ENCODE measurements around the gene TENT4A. TPM values are rescaled to one million over a fixed set of nuclear protein-coding genes. Genes with fewer than 3 reads are reported as not detected.
A peak's percentile ranks its signal among the peaks of the same experiment; 100 is the strongest.

The TENT4A gene
- total and polyA plus RNA-seq, 2 experiments from 2014 or later: 6.7 to 27.0 TPM

GRCh38 chr5:6717687-6718086 is 4.5 kb downstream of the TENT4A start:
- Histone ChIP-seq H3K27me3 (no peaks in the 10 kb centered on the region), H3K9me3 (ENCODE audit: low read depth) (no peaks in the 10 kb centered on the region), H3K27ac (no peak overlapping the region), H3K36me3 (no peaks in the 10 kb centered on the region), H3K4me3 (no peak overlapping the region), H3K4me1 (ENCODE audit: low read depth) (peaks cover 46% of the 10 kb centered on the region)
- DNase-seq (ENCODE audit: low read depth in 1 of 2, low spot score in 1 of 2): no peak
- TF ChIP-seq, protein P1, sequence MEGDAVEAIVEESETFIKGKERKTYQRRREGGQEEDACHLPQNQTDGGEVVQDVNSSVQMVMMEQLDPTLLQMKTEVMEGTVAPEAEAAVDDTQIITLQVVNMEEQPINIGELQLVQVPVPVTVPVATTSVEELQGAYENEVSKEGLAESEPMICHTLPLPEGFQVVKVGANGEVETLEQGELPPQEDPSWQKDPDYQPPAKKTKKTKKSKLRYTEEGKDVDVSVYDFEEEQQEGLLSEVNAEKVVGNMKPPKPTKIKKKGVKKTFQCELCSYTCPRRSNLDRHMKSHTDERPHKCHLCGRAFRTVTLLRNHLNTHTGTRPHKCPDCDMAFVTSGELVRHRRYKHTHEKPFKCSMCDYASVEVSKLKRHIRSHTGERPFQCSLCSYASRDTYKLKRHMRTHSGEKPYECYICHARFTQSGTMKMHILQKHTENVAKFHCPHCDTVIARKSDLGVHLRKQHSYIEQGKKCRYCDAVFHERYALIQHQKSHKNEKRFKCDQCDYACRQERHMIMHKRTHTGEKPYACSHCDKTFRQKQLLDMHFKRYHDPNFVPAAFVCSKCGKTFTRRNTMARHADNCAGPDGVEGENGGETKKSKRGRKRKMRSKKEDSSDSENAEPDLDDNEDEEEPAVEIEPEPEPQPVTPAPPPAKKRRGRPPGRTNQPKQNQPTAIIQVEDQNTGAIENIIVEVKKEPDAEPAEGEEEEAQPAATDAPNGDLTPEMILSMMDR (IDR thresholded peaks at IDR 0.05; ENCODE audit: low read depth, low read length): no peak

DNA sequence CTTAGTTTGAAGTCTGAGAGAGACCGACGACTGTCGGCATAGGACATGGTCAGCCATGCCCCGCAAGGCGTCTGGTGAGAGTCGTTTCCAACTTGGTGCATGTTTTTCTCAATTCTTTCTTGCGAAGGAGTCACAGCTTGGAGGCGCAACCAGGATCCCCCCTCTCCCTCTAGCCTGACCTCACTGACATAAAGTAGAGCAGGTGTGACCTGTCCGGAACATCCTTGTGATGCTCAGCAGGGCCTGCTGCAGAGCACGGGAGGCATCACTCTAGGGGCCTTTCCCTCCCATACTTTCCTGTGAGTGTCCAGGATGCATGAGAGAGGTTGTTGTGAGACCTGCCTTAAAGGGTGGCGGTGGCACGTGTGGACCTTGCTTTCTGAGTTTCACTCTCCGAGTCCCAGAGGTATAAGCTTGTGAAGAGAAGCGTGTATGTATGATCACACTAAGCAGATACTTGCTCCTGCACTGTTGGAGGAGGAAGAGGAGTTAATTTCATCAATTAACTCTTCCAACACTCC is 5.0 kb downstream of the TENT4A start:
- no peaks in the 10 kb centered on the region for H3K36me3 ChIP-seq
- TF ChIP-seq, protein P1 (IDR thresholded peaks at IDR 0.05; ENCODE audit: low read depth, low read length): no peak
- H3K9me3 ChIP-seq (ENCODE audit: low read depth): no peaks in the 10 kb centered on the region
- H3K4me1 ChIP-seq (ENCODE audit: low read depth): peaks cover 46% of the 10 kb centered on the region
- DNase-seq (ENCODE audit: low read depth in 1 of 2, low spot score in 1 of 2): no peak
- H3K27ac ChIP-seq: no peak overlapping the region
- no peaks in the 10 kb centered on the region for H3K27me3 ChIP-seq
- H3K4me3 ChIP-seq: no peak overlapping the region

GRCh38 chr5:6718718-6719117 is 5.5 kb downstream of the TENT4A start:
- Histone ChIP-seq H3K4me1 (ENCODE audit: low read depth) (peaks cover 46% of the 10 kb centered on the region), H3K27ac (no peak overlapping the region), H3K27me3 (no peaks in the 10 kb centered on the region), H3K36me3 (no peaks in the 10 kb centered on the region), H3K9me3 (ENCODE audit: low read depth) (no peaks in the 10 kb centered on the region), H3K4me3 (no peak overlapping the region)
- no peak for DNase-seq (ENCODE audit: low read depth in 1 of 2, low spot score in 1 of 2)
- TF ChIP-seq, protein P1 (IDR thresholded peaks at IDR 0.05; ENCODE audit: low read depth, low read length): no peak

DNA sequence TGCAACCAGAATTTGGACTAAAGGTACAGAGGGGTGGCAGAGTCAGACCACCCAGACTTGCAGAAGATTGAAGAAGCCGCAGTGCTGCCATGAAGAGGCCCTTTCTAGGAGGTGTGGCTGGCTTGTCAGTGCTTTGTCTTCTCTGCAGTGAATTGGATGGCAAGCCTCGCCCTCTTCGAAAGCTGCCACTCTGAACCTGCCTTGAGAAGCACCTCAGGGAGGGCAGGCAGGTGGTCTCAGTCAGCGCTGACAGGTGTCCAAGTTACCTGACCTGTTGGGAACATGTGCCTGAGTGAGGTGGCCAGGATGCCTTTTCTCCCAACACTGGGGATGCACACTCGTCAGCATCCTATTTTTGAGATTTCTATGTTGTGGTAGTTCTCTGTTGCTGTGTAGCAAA is 6.2 kb downstream of the TENT4A start:
- Histone ChIP-seq H3K27ac (no peak overlapping the region), H3K9me3 (ENCODE audit: low read depth) (no peaks in the 10 kb centered on the region), H3K4me3 (no peak overlapping the region), H3K36me3 (no peaks in the 10 kb centered on the region), H3K4me1 (ENCODE audit: low read depth) (peaks cover 46% of the 10 kb centered on the region), H3K27me3 (no peaks in the 10 kb centered on the region)
- TF ChIP-seq, protein P1 (IDR thresholded peaks at IDR 0.05; ENCODE audit: low read depth, low read length): no peak
- no peak for DNase-seq (ENCODE audit: low read depth in 1 of 2, low spot score in 1 of 2)

DNA sequence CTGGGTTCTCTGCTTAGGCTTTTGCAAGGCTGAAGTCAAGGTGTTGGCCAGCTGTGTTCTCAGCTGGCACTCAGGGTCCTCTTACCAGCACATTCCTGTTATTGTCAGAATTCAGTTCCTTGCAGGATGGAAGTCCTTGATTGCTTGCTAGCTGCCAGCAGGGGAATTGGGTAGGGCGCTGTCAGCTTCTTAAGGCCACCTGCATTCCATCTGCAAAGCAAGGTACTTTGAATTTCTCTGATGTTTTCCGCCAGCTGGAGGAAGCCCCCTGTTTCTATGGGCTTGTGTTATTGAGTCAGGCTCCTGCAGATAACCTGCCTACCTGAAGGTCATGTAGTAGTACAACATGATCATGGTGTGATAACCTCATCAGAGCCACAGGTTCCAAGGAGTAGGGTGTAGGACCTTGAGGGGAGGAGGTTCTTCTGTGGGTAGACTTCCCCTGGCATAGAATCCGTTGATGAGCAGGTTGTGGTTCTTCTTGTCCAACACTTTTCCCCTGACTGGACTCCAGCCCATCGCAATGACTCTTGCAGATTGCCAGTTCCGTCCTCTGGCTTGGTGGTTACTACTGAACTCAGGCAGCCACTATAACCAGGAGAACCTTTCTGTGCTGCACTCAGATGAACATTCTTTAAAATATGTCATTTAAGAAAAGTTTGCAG is 6.8 kb downstream of the TENT4A start:
- Histone ChIP-seq H3K27ac (no peak overlapping the region), H3K4me1 (ENCODE audit: low read depth) (peaks cover 43% of the 10 kb centered on the region), H3K36me3 (no peaks in the 10 kb centered on the region), H3K9me3 (ENCODE audit: low read depth) (no peaks in the 10 kb centered on the region), H3K27me3 (no peaks in the 10 kb centered on the region), H3K4me3 (no peak overlapping the region)
- peak in 1 of 2 donors; percentile 29 for DNase-seq (ENCODE audit: low read depth in 1 of 2, low spot score in 1 of 2)
- TF ChIP-seq, protein P1 (IDR thresholded peaks at IDR 0.05; ENCODE audit: low read depth, low read length): no peak
